OCI-LY3 (cell line): ENCODE data around the gene MMD2.

Experiments used
- CTCF ChIP-seq: fragments of 200-600, 300-600 bp; sonication (generic); IDR thresholded peaks from 2 replicates; pipeline ENCODE4 v1.5.1; 2014; ENCODE audit warnings: antibody characterized with exemption, low read length, low read depth
- EZH2phosphoT487 ChIP-seq: fragments of 200-600 bp; shearing (Covaris generic); IDR thresholded peaks from 2 replicates; pipeline ENCODE4 v1.6.1; 2018; ENCODE audit warnings: antibody characterized with exemption, mixed run types, low read depth

- no peak for TF ChIP-seq CTCF
- no peak for TF ChIP-seq EZH2phosphoT487
These were observed 64.5 kb downstream of the MMD2 start for GRCh38 chr7:4894482-4894881.
